Measurements from ENCODE around the gene VCL. TPM values are rescaled to one million over a fixed set of nuclear protein-coding genes. Genes with fewer than 3 reads are reported as not detected.
A peak's percentile ranks its signal among the peaks of the same experiment; 100 is the strongest.
"Not testable (repeated sequence)": the region's sequence is repeated elsewhere in the genome, so short reads cannot be mapped to it uniquely, and the experiment has no call there.

The VCL gene
- polyA plus RNA-seq, 1 donor, result 120 TPM

DNA sequence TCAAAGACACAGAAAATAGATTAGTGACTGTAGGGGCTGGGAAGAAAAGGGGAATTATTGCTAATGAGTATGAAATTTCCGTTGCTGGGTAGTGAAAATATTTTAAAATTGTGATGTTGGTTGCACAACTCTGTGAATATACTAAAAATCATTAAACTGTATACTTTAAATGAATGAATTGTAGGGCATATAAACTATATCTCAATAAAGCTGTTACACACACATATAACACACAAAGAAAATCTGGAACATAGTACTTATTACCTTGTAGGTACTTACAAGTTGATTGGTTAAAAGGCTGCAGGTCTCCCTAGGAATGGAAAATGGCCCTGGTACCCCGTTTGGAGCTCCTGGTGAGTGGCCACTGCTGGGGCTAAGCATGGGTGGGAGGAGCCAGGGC is 27.1 kb upstream of the VCL start:
- DNase-seq, result no peak

DNA sequence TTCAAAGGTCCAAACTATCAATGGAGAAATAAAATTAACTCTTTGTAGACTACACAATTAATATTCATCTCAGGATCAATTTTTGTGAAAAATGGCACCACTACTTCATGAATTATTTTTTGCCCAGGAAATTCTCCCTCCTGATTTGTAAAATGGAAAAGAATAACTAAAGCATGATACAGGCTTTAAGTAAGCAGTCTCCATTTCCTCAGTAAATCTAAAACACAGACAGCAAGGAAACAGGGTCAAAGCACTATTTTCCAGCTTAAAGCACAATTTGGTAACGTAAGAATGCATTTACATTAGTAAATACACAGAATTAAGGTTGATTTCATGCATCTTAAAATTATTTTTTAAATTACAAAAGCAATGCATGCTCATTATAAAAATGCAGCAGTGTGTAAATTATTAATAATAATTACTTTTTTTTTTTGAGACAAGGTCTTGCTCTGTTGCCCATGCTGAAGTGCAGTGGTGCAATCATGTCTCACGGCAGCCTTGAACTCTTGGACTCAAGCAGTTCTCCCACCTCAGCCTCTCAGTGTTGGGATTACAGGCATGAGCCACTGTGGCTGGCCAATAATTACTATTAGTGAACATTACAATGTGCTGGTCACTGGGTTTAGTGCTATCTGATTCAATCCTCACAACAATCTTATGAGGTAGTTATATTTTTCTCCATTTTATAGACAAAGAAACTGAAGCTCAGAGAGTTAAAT is 26.1 kb upstream of the VCL start:
- DNase-seq, result no peak

DNA sequence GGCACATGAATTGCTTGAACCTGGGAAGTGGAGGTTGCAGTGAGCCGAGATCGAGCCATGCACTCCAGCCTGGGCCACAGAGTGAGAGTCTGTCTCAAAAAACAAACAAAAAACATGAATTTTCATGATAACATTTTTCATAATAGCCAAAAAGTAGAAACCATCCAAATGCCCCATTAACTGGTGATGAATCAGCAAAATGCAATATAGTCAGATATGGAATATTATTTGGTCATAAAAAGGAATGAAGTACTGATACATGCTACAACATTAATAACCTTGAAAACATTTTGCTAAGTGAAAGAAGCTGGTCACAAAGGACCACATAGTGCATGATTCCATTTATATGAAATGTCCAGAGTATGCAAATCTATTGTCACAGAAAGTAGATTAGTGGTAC is 24.5 kb upstream of the VCL start:
- DNase-seq, result no peak

DNA sequence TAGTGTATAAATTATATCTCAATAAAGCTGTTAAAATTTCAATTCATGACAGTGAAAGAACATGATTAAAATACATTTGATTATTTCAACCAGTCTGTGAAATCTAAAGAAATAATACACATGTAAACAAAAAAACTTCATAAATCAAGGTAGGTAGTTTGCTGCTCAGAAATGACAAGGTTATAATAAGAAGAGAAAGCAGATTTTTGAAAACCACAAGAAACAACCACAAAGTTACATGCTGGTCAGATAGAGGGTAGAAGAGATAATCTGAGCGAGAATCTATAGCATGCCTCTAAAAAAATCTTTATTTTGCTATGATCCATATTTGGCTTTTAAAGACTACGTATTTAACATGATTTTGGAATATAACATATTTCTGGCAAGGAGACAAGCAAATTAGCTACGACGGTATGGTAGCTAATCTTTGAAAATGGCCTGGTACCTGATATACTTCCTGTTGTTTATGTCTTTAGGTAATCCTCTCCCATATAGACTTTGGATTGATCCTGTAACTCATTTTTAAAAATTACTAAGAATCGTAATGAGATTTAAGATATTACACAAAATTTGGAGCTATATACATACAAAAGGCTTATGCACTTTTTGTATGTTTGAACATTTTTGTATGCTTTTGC is 23.5 kb upstream of the VCL start:
- no peak for DNase-seq

DNA sequence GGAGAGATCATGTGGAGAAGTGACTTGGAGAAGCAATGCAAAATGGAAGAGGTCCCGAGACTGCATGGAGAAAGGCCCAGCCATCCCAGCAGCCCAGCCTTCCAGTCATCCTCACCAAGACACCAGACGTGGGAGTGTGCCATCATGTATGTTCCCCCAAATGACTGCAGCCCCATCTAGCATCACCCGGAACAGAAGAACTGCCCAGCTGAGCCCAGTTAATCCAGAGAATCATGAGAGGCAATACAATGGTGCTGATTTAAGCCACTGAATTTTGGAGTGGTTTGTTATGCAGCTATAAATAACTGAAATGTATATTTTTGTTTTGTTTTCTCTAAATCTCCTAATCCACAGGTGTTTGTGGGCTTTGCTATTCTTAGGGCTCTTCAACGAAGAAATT is 22.5 kb upstream of the VCL start:
- no peak for DNase-seq

DNA sequence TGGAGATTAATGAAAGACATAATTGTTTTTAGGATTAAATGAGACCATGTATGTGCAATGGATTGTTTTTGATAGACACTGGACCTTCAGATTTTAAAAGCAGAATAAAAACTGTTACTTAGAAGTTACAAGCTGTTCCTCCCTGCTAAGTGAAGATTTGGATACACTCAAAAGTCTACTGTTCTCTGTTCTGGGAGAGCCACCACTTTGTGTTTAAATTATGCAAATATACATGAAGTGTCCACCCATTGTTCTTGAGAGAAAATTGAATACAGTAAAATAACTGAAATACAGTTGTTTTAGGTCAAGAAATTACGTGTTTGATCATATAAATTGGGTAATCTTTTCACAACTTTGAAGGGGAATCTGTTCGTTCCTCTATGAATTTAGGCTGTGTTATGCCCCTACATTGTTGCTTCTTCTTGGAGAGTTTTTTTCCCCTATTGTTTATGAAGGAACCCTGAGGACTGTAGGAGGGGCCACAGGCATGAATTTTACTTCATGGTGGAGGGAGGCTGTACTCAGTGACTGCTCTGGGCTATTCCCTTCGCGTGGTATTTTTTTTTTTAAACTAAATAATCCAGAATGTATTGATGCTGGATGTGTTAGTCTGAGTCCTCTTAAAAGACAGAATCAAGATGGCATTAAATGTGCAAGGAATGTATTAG is 18.6 kb upstream of the VCL start:
- DNase-seq, result no peak

DNA sequence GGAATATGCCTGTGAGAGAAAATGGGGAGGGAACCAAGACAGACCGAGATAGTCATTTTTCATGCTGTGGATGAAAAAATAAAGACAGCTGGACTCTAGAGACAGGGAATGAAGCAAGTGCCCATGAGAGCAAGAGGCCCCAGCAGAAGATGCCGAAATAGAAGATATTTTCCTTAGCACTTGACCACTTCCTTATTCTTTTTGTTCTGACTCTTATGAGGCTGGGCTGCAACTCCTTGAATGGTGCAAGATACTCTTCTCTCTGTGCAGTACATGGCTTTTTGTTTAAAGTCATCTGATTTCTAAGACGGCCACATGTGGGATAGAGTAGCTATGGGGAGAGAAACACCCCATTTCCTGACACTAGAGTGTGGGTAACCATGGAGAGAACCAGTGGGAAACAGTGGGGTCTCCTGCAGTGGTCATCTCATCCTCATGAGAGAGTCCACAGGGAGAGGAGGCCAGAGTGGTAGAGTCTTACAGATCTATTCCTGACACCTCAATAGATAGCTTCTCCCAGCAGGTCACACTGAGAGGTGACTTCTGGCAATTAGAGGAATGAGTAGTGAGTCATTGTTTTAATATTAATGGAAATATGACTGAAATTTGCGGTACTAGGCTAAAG is 18.0 kb upstream of the VCL start:
- DNase-seq, result no peak

DNA sequence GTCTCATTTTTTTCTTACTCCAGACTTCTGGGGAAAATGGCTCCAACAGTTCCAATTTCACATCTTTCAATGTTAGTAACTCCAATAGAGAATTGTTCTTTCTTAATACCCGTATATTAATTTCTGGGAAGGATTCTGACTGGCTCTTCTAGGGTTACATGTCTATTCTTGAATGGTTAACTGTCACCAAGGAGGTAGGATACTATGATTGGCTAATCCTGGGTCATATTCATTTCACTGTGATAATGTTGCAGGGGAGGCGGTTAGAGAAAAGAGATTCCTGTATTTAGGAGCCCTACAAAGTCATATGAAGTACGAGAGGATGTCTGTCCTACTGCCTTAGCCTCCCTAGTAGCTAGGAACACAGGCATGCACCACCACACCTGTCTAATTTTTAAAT is 16.1 kb upstream of the VCL start:
- no peak for DNase-seq

DNA sequence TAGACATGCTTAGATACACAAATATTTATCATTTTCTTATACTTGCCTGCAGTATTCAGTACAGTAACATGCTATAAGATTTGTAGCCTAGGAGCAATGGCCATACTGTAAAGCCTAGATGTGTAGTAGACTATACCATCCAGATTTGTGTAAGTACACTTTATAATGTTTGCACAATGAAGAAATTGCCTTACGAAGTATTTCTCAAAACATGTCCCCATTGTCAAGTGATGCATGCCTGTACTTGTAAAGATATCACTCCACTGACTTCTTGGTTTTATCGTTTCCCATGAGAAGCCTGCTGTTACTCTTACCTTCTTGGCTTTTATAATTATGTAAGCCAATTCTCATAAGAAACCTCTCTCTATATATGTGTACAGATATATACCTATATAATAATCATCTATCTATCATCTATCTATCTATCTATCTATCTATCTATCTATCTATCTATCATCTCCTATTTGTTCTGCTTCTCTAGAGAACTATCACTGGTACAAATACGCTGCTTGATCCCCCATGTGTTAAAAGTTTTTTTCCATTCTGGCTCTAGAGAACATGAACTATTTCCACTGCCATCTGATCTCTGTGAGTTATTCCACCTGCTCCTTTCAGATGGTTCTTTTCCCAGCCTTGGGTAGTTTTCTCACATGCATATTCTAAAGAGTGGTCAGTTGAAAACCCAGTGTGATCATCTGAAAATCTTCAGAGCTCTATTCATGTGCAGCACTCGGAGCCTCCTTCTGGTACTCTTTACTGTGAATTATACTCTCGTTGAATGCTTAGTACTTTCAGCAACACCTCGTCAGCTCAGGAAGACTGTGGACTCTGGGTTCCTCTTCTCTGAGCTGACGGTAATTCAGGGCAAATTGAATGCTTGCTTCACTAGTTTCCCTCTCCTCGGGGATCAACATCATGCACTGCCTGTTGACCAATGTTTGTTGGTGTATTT is 14.5 kb upstream of the VCL start:
- peak; percentile 22 for DNase-seq

DNA sequence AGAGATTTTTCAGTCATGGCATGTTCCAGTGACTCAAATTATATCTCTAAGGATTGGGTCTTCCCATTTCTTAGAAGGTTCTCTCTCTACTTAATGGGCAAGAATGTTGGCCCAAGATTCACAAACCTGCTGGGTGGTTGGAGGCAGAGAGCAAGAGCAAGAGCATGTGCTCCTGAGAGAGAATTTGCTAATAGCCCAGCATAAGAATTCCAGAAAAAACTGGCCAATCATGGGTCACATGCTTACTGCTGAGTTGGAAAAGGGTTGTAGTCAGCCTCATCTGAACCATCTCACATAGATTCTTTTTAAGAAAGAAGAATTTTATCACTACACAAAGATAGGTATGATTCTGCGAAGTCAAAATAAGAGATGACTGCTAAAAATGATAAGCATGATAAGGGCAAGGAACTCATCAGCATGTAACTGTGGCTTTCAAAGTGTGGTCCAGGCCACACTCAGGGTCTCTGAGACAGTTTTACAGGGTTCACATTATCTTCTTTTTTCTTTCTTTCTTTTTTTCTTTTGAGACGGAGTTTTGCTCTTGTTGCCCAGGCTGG is 8.2 kb upstream of the VCL start:
- no peak for DNase-seq

DNA sequence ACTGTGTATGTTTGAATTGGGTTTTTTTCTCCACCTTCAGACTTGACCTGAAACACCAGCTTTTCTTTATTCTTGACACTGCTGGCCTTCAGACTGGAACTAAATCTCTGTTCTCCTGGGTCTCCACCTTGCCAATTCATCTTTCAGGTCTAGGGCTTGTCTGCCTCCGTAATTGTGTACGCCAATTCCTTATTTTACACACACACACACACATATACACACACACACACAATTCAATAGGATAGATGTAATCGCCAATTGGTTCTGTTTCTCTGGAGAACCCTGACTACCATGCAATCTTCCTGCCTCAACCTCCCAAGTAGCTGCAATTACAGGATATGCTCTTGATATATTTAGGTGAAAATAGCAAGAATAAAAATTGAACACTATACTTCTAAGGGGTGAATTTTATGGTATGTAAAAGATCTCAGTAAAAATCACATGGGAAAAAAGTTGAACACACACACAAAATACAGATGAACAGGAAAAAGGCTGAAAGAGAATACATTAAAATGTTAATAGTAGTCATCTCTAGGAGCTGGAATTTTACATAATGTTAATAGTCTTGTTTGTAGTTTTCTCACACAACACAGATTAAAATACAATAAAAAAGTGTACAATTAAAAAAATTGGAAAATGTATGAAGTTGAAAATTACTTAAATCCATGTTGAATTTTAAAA is 6.6 kb upstream of the VCL start:
- DNase-seq, result no peak

DNA sequence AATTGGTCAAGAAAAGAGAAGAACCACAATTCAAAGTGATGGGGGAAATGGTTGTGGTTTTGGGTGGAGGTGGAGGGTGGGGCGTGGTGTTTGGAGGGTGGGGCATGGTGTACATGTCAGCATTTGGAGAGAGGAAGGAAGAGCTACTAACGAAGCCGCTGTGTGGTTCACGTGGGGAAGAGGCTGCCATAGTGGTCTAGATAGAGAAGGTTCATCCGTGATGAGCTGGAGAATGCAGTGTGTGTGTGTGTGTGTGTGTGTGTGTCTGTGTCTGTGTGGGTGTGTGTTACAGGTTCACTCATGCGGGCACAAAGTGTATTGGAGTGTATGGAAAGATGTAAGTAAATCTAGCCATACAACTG is 6.1 kb upstream of the VCL start:
- no peak for DNase-seq

DNA sequence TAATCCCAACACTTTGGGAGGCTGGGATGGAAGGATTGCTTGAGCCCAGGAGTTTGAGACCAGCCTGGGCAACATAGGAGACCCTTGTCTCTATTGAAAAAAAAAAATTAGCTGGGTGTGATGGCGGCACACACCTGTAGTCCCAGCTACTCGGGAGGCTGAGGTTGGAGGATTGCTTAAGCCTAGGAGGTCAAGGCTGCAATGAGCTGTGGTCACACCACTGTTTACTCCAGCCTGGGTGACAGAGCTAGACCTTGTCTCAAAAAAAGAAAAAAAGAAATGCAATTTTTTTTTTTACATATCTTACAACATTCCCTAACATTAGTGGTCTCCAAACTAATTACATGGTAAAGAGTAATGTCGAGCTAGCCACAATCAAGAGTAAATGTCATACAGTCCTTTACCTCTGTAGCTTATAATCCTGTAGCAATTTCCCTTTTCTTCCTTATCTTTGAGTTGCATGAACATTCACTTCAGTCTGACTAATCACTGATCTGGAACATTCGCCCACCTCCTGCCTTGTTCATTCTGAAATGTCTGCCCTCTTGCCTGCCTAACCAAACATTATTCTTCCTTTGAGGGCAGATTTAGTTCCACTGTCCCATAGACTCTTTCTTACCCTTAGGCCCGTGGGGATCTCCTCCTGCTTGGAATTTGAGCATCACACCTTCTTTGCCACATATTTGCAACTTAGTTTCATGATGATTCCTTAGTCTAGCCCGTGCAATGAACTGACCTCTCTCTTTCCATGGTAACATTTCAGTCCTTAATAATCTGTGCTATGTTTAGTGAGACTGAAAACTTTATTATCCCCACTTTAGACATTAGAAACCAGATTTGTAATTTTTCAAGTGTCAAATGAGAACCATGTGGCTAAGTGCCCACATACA is 4.8 kb upstream of the VCL start:
- no peak for DNase-seq

DNA sequence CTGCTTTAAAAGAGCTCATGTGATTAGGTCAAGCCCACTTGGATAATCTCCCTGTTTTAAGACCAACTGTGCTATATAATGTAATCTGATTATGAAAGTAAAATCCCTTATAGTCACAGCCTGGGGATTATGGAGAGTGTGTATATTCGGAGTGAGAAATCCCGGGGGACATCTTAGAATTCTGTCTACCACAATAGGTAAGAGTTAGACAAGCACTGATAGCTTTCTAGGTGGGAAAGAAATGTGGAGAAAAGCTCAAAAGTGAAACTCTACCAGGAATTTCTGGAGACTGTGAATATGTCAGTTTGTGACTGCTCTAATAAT is 2.9 kb upstream of the VCL start:
- no peak for DNase-seq

DNA sequence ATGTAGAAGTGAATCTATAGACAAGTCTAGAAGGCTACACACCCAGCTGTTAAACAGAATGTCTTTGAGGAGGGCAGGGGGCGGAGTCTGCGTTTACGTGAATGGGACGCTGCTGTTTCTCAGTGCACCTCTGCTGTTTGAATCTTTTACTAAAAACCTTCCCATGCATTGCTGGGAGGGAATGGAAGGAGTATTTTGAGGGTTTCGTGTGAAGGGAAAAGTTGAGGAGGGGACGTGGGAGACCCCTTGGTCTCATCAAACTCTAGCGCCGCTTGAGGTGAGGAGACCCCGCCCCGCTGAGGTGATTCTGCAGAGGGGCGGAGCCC is 492 bp upstream of the VCL start:
- DNase-seq, result no peak

DNA sequence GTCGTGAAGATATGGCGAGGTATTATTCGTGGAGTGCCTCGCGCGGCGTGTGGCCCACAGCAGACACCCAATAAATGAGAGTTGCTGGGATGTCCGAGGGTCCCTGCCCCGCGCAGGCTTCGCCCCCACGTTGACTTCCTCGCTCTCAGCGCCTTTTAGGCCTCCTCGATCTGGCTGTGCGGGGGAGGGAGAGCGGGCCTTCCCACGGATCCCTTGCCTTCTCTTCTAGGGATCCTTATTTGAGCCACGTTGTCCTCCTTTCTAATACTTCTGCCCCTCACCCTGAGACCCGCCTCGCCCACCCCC is 660 bp downstream of the VCL start:
- no peak for DNase-seq

DNA sequence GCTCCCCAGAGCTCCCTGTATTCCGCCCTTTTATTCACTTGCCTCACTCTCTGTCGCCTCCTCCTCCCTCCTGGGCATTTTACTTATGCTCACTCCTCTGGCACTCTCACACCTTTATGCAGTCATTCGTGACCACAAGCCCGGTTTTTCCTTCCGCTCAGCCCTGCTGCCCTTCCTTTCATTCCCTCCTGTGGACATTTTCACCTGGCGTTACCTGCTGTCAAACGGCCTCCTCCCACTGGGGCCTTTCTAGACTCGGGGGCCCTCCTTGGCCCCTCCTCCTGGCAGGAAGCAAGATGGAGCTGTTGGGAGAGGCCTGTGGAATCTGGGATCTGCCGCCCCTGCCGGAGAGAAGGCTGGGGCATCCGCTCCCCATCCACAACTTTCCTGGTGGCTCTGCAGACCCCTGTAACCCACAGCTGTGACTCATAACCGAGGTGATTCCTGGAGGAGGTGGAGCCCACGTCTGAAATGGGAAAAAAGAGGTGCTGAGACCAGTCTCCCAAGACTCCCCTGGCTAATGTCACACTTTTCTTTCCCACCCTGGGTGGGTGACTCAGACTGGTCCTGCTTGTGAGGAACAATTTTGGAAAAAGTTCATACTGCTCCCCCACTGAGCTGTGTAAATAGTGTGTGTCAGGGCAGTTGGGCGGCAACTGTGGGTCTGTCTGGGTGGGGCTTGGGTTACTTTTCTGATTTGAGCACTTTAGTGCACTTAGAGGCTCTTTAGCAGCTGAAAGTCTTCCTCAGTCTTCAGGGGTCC is 1.2 kb downstream of the VCL start:
- peak; percentile 86 for DNase-seq

DNA sequence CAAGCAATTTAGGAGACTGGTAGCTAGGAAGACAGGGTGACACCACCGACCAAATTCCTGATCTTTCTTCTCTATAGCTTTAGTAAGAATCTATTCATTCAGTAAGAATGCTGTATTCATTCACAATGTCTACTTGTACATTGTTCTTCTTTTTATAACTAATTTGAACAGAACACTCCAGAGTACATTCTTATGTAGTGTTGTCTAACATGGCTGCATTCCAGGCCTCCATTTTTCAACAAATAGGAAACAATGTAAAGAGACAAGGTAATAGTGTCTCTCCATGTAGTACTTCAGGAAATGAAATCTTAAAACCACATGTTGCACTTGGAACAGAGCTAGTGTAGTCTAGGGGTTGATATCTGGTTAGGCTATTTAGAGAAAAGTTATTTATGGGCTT is 1.8 kb downstream of the VCL start:
- peak; percentile 26 for DNase-seq

DNA sequence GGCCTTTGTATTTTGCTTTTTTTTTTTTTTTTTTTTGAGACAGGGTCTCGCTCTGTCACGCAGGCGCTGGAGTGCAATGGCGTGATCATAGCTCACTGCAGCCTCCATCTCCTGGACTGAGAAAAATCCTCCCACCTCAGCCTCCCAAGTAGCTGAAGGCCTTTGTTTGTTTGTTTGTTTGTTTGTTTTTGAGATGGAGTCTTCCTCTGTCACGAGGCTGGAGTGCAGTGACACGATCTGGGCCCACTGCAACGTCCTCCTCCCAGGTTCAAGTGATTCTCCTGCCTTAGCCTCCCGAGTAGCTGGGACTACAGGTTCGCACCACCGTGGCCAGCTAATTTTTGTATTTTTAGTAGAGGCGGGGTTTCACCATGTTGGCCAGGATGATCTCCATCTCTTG is 2.3 kb downstream of the VCL start:
- DNase-seq, result not testable (repeated sequence)

Data from left kidney (tissue), 2 donors.